ENCODE measurements around the gene TTC21A.

- TF ChIP-seq CTCF (IDR thresholded peaks at IDR 0.05; ENCODE audit: borderline replicate concordance, extremely low read depth, low read length, poor library complexity, severe bottlenecking), result no peak
- no peak for TF ChIP-seq EZH2 (IDR thresholded peaks at IDR 0.05; ENCODE audit: borderline replicate concordance, low read depth, low read length, severe bottlenecking)
Measured at GRCh38 chr3:39166932-39167532, 59.6 kb downstream of the TTC21A start.
